DOHH2 (cell line): ENCODE measurements around the gene LEAP2.
A peak's percentile ranks its signal among the peaks of the same experiment; 100 is the strongest.

ENCODE experiments used
- H3F3A ChIP-seq: fragments of 200-600 bp; sonication (generic), shearing (Covaris generic); 2 replicates; pipeline ENCODE4 v1.6.0; 2016; ENCODE audit warnings: antibody characterized with exemption, mild to moderate bottlenecking; ENCODE audit not compliant: control insufficient read depth, insufficient read depth
- H3K27ac ChIP-seq: fragments of 200-600 bp; sonication (generic); 2 replicates; pipeline ENCODE4 v1.5.1; 2014; ENCODE audit warnings: low read depth, mild to moderate bottlenecking, low read length, moderate library complexity
- H3K27me3 ChIP-seq: fragments of 200-600 bp; sonication (generic); 2 replicates; pipeline ENCODE4 v1.6.1; 2014; ENCODE audit warnings: mild to moderate bottlenecking, low read length, mixed read lengths; ENCODE audit not compliant: control insufficient read depth
- H3K36me3 ChIP-seq: fragments of 200-600 bp; sonication (generic); 2 replicates; pipeline ENCODE4 v1.6.1; 2014; ENCODE audit warnings: mild to moderate bottlenecking, low read length, moderate library complexity, mixed read lengths; ENCODE audit not compliant: control insufficient read depth
- H3K4me1 ChIP-seq: fragments of 200-600 bp; sonication (generic); 2 replicates; pipeline ENCODE4 v1.6.1; 2014; ENCODE audit warnings: mild to moderate bottlenecking, low read length, mixed read lengths; ENCODE audit not compliant: control insufficient read depth
- H3K4me2 ChIP-seq: fragments of 200-600 bp; sonication (generic); 2 replicates; pipeline ENCODE4 v1.6.0; 2014; ENCODE audit warnings: mild to moderate bottlenecking, low read length, moderate library complexity
- H3K4me3 ChIP-seq: fragments of 200-600 bp; sonication (generic); 2 replicates; pipeline ENCODE4 v1.5.1; 2014; ENCODE audit warnings: mild to moderate bottlenecking, low read length, mixed read lengths
- H3K79me2 ChIP-seq: fragments of 200-600 bp; sonication (generic); 2 replicates; pipeline ENCODE4 v1.6.1; 2014; ENCODE audit warnings: mild to moderate bottlenecking, low read length, mixed read lengths; ENCODE audit not compliant: control insufficient read depth
- H3K9me2 ChIP-seq: fragments of 200-600 bp; sonication (generic); replicated peaks from 2 replicates; pipeline ENCODE4 v1.6.1; 2014; ENCODE audit warnings: mild to moderate bottlenecking, low read length, mixed read lengths; ENCODE audit not compliant: control insufficient read depth
- H3K9me3 ChIP-seq: fragments of 200-600 bp; sonication (generic); 2 replicates; pipeline ENCODE4 v1.6.1; 2014; ENCODE audit warnings: antibody characterized with exemption, low read length, mixed read lengths; ENCODE audit not compliant: control insufficient read depth, insufficient read depth
- H4K20me1 ChIP-seq: fragments of 200-600 bp; sonication (generic); 2 replicates; pipeline ENCODE4 v1.6.0; 2014; ENCODE audit warnings: low read depth, mild to moderate bottlenecking, antibody characterized with exemption, low read length, moderate library complexity; ENCODE audit not compliant: control insufficient read depth, insufficient read depth
- CTCF ChIP-seq: fragments of 200-600 bp; sonication (generic); IDR thresholded peaks from one replicate; pipeline ENCODE4 v1.5.1; 2014; ENCODE audit warnings: antibody characterized with exemption, mild to moderate bottlenecking, low read depth, low read length; ENCODE audit not compliant: poor library complexity, severe bottlenecking
- EZH2phosphoT487 ChIP-seq: fragments of 200-600 bp; sonication (generic); IDR thresholded peaks from 2 replicates; pipeline ENCODE4 v1.6.1; 2017; ENCODE audit warnings: borderline replicate concordance, mild to moderate bottlenecking, antibody characterized with exemption, low read length, moderate library complexity, mixed read lengths

Gene LEAP2

GRCh38 chr5:132873119-132873929, at the start of gene LEAP2:
TSS of gene LEAP2 (plus strand) at chr5:132873668. CDS start at chr5:132873695, 27 bp downstream.
- peaks cover 19% of the 10 kb centered on the region for H3F3A ChIP-seq
- TF ChIP-seq CTCF (no peak), EZH2phosphoT487 (no peak)

GRCh38 chr5:132824426-132824825, 49.0 kb upstream of the LEAP2 start:
- Histone ChIP-seq H3K4me3 (no peak overlapping the region), H3K27me3 (peaks cover 62% of the 10 kb centered on the region), H3K4me1 (no peaks in the 10 kb centered on the region; the same call in 1 of the 2 replicates), H3K79me2 (no peaks in the 10 kb centered on the region), H3K9me3 (no peaks in the 10 kb centered on the region), H3K4me2 (no peak overlapping the region), H3K36me3 (no peaks in the 10 kb centered on the region), H3K27ac (no peak overlapping the region), H3K9me2 (no peaks in the 10 kb centered on the region), H3F3A (no peaks in the 10 kb centered on the region), H4K20me1 (no peaks in the 10 kb centered on the region)
- TF ChIP-seq EZH2phosphoT487 (no peak), CTCF (no peak)

More at GRCh38 chr5:132873119-132873929, at the start of gene LEAP2:
- H3K36me3 ChIP-seq = peaks cover 59% of the 10 kb centered on the region
- no peaks in the 10 kb centered on the region for H3K4me1 ChIP-seq
- H3K79me2 ChIP-seq = 0 out of 2 replicates have a peak, but pooled peaks cover 6% of the 10 kb centered on the region
- no peak within 1 kb of the TSS for H3K27ac ChIP-seq
- no peak within 1 kb of the TSS for H3K4me2 ChIP-seq
- H3K9me3 ChIP-seq = no peaks in the 10 kb centered on the region
- H3K9me2 ChIP-seq = no peaks in the 10 kb centered on the region
- no peaks in the 10 kb centered on the region for H3K27me3 ChIP-seq
- 0 out of 2 replicates have a peak, but pooled peaks cover 3% of the 10 kb centered on the region for H4K20me1 ChIP-seq
- H3K4me3 ChIP-seq = no peak within 1 kb of the TSS

GRCh38 chr5:132825033-132825833, 48.2 kb upstream of the LEAP2 start:
- H3K27ac ChIP-seq = no peak overlapping the region
- H3K4me1 ChIP-seq = peaks cover under 1% of the 10 kb centered on the region
- TF ChIP-seq EZH2phosphoT487 (0 out of 2 replicates have a peak, but pooled peaks have one; percentile 32), CTCF (no peak)
- no peaks in the 10 kb centered on the region for H3K79me2 ChIP-seq
- H3K4me3 ChIP-seq = no peak overlapping the region
- H3K9me3 ChIP-seq = no peaks in the 10 kb centered on the region
- H3K9me2 ChIP-seq = no peaks in the 10 kb centered on the region
- H3K27me3 ChIP-seq = peaks cover 68% of the 10 kb centered on the region
- H3K36me3 ChIP-seq = no peaks in the 10 kb centered on the region
- H4K20me1 ChIP-seq = no peaks in the 10 kb centered on the region
- peak overlapping the region; percentile 37; the same call in 1 of the 2 replicates for H3K4me2 ChIP-seq
- H3F3A ChIP-seq = no peaks in the 10 kb centered on the region
